AG10803 (cell line): ENCODE measurements around the gene THTPA.

Experiments
- DNase-seq: peaks from one replicate; pipeline ENCODE4 v3.0.0; 2010; ENCODE audit warnings: low read depth
- H3K4me3 ChIP-seq: 2 replicates; pipeline ENCODE4 v1.5.1; 2011; ENCODE audit warnings: mild to moderate bottlenecking, low read length, control low read depth
- CTCF ChIP-seq: conservative IDR thresholded peaks from 2 replicates; pipeline ENCODE4 v1.5.1; 2011; ENCODE audit warnings: mild to moderate bottlenecking, low read length, control low read depth, inconsistent platforms

Gene THTPA

GRCh38 chr14:23525611-23526010, 30.5 kb upstream of the THTPA start:
- DNase-seq: no peak
- no peak overlapping the region for H3K4me3 ChIP-seq
- no peak for TF ChIP-seq CTCF

DNA sequence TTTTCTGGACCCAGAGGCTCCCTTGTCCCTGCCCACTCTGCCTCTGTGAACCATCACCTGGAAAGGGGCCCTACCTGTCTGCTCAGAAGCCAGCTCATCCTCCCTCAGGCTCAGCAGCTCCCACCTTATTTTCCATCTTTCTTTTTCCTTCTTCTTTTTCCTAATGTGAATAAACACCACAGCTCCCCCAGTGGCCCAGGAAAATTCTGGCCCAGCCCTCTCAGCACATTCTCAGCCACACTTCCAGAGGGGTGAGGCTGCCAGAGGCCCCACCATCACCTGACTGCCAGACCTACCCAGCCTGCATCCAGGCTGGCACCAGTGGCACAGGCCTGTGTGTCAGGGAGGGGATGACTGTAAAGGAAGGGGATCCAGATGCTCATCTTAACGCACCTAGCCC, 27.5 kb upstream of the THTPA start:
- H3K4me3 ChIP-seq: no peak overlapping the region
- TF ChIP-seq CTCF: no peak
- DNase-seq: no peak

- no peak overlapping the region for H3K4me3 ChIP-seq
- TF ChIP-seq CTCF: no peak
- no peak for DNase-seq
Measured at GRCh38 chr14:23529016-23529415, 27.1 kb upstream of the THTPA start.

DNA sequence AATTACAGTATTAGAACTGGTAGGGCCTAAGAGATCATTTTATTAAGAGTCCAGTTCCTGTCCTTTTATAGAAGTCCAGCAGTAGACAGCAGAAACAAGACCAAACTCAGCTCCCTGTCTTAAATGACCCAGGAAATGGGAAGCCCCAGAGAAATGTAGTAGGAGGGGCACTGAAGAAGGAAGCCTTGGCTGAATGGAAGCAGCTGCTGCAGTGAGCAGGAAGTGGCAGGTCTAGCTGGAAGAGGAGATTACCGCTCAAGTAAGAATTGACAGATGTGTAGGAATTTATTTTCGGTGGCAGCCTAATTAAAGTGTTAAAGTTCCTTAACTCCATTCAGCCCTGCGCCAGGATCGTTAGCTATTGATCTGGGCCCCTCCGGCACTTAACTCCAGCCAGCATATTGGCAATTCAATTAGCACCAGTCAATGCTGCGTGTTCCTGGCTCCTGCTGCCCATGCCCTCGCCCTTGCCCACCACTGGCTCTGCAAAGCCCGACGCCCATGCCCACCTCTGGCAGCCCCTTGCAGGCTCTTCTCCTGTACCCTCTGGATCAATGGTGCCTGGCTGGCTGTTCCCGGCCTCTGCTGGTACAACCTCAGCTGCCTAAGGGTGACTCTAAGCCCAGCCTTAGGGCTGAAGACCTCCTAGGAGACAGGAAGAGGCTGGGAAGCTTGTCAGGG, 25.6 kb upstream of the THTPA start:
- TF ChIP-seq CTCF: no peak
- DNase-seq: no peak

GRCh38 chr14:23531391-23531790, 24.7 kb upstream of the THTPA start:
- TF ChIP-seq CTCF: no peak
- DNase-seq: no peak
- H3K4me3 ChIP-seq: no peak overlapping the region

More for the DNA sequence above, 25.6 kb upstream of the THTPA start:
- no peak overlapping the region for H3K4me3 ChIP-seq

DNA sequence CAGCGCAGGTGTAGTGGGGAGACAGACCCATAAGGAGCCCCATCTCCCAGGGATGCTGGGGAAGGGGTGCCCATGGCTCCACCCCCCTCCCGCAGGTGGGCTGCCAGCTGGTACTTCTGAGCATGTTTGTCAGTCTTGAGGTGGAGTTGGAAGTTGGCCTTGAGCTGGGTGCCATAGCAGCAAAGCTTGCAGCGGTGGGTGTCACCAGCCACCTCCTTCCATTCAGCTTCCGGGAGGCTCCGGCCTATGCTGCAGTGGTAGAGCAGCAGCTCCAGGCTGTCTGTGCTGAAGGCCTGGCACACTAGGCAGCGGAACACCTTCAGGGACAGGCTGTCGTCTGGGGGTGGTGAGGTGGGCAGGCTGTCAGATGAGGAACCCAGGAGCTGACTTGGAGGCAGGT, 23.4 kb upstream of the THTPA start:
- no peak for DNase-seq
- no peak for TF ChIP-seq CTCF
- H3K4me3 ChIP-seq: no peak overlapping the region

GRCh38 chr14:23533652-23534435, 22.2 kb upstream of the THTPA start:
- H3K4me3 ChIP-seq: no peak overlapping the region
- no peak for DNase-seq
- TF ChIP-seq CTCF: no peak
